ENCODE data around the gene PARD3B.

The PARD3B gene

GRCh38 chr2:204950695-204951346 is 405.5 kb downstream of the PARD3B start:
- no peak for DNase-seq (ENCODE audit: low spot score)

- no peak for DNase-seq (ENCODE audit: low spot score)
These were observed 413.1 kb downstream of the PARD3B start for GRCh38 chr2:204958371-204958770.

- DNase-seq (ENCODE audit: low spot score): no peak
These were observed 419.1 kb downstream of the PARD3B start for GRCh38 chr2:204964414-204964813.

GRCh38 chr2:204966245-204966644 is 421.0 kb downstream of the PARD3B start:
- no peak for DNase-seq (ENCODE audit: low spot score)

- DNase-seq (ENCODE audit: low spot score): no peak
These were observed 422.1 kb downstream of the PARD3B start for GRCh38 chr2:204967199-204967960.

GRCh38 chr2:204971206-204971907 is 426.1 kb downstream of the PARD3B start:
- no peak for DNase-seq (ENCODE audit: low spot score)

GRCh38 chr2:204972161-204972560 is 426.9 kb downstream of the PARD3B start:
- DNase-seq (ENCODE audit: low spot score): no peak

GRCh38 chr2:204972606-204973336 is 427.5 kb downstream of the PARD3B start:
- no peak for DNase-seq (ENCODE audit: low spot score)

- DNase-seq (ENCODE audit: low spot score): no peak
These were observed 428.3 kb downstream of the PARD3B start for GRCh38 chr2:204973616-204974015.

GRCh38 chr2:204974487-204974886 is 429.2 kb downstream of the PARD3B start:
- no peak for DNase-seq (ENCODE audit: low spot score)

- DNase-seq (ENCODE audit: low spot score): no peak
These were observed 432.6 kb downstream of the PARD3B start for GRCh38 chr2:204977914-204978313.

- DNase-seq (ENCODE audit: low spot score): peak; percentile 33
These were observed 437.0 kb downstream of the PARD3B start for GRCh38 chr2:204982303-204982702.

- peak; percentile 25 for DNase-seq (ENCODE audit: low spot score)
These were observed 439.2 kb downstream of the PARD3B start for GRCh38 chr2:204984518-204984917.

- no peak for DNase-seq (ENCODE audit: low spot score)
These were observed 441.4 kb downstream of the PARD3B start for GRCh38 chr2:204986641-204987040.

- no peak for DNase-seq (ENCODE audit: low spot score)
These were observed 443.6 kb downstream of the PARD3B start for GRCh38 chr2:204988836-204989235.

GRCh38 chr2:204989877-204990276 is 444.6 kb downstream of the PARD3B start:
- no peak for DNase-seq (ENCODE audit: low spot score)

GRCh38 chr2:205001300-205001966 is 456.2 kb downstream of the PARD3B start:
- DNase-seq (ENCODE audit: low spot score): no peak

- DNase-seq (ENCODE audit: low spot score): no peak
These were observed 457.1 kb downstream of the PARD3B start for GRCh38 chr2:205002390-205002789.

- no peak for DNase-seq (ENCODE audit: low spot score)
These were observed 458.0 kb downstream of the PARD3B start for GRCh38 chr2:205003288-205003687.

GRCh38 chr2:205010196-205010595 is 464.9 kb downstream of the PARD3B start:
- no peak for DNase-seq (ENCODE audit: low spot score)

GRCh38 chr2:205011031-205011430 is 465.8 kb downstream of the PARD3B start:
- peak; percentile 52 for DNase-seq (ENCODE audit: low spot score)

GRCh38 chr2:205012961-205013360 is 467.7 kb downstream of the PARD3B start:
- no peak for DNase-seq (ENCODE audit: low spot score)
